HEK293 (cell line): ENCODE data around the gene ENTREP3.

ENCODE experiments used
- EGR2 ChIP-seq: fragments of 450-650 bp; formaldehyde crosslinking; IDR thresholded peaks from 2 replicates; pipeline ENCODE4 v1.5.1; 2016; ENCODE audit warnings: low read depth, missing biosample characterization, missing genetic modification characterization
- GLI4 ChIP-seq: fragments of 450-650 bp; formaldehyde crosslinking; IDR thresholded peaks from 2 replicates; pipeline ENCODE4 v1.5.1; 2016; ENCODE audit warnings: missing biosample characterization, missing genetic modification characterization
- KLF1 ChIP-seq: fragments of 450-650 bp; formaldehyde crosslinking; IDR thresholded peaks from 2 replicates; pipeline ENCODE4 v1.5.1; 2016; ENCODE audit warnings: missing biosample characterization, missing genetic modification characterization
- MZF1 ChIP-seq: fragments of 450-650 bp; formaldehyde crosslinking; IDR thresholded peaks from 2 replicates; pipeline ENCODE4 v1.5.1; 2017; ENCODE audit warnings: missing biosample characterization, missing genetic modification characterization, borderline replicate concordance
- WT1 ChIP-seq: fragments of 450-650 bp; formaldehyde crosslinking; IDR thresholded peaks from 2 replicates; pipeline ENCODE4 v1.5.1; 2016; ENCODE audit warnings: missing biosample characterization, missing genetic modification characterization
- ZFP41 ChIP-seq: fragments of 450-650 bp; formaldehyde crosslinking; IDR thresholded peaks from 2 replicates; pipeline ENCODE4 v1.5.1; 2016; ENCODE audit warnings: missing biosample characterization, missing genetic modification characterization, borderline replicate concordance
- ZIC2 ChIP-seq: fragments of 450-650 bp; formaldehyde crosslinking; IDR thresholded peaks from 2 replicates; pipeline ENCODE4 v1.5.1; 2016; ENCODE audit warnings: missing biosample characterization, missing genetic modification characterization
- ZNF138 ChIP-seq: fragments of 450-650 bp; formaldehyde crosslinking; IDR thresholded peaks from 2 replicates; pipeline ENCODE4 v1.5.1; 2016; ENCODE audit warnings: missing biosample characterization, missing genetic modification characterization, borderline replicate concordance
- ZNF248 ChIP-seq: fragments of 450-650 bp; formaldehyde crosslinking; IDR thresholded peaks from 2 replicates; pipeline ENCODE4 v1.5.1; 2017; ENCODE audit warnings: missing biosample characterization, missing genetic modification characterization
- ZNF335 ChIP-seq: fragments of 450-650 bp; formaldehyde crosslinking; conservative IDR thresholded peaks from 2 replicates; pipeline ENCODE4 v1.5.1; 2016; ENCODE audit warnings: missing biosample characterization, missing genetic modification characterization
- ZNF37A ChIP-seq: fragments of 450-650 bp; IDR thresholded peaks from 2 replicates; pipeline ENCODE4 v1.5.1; 2018; ENCODE audit warnings: missing biosample characterization, missing genetic modification characterization
- ZNF510 ChIP-seq: fragments of 450-650 bp; formaldehyde crosslinking; IDR thresholded peaks from 2 replicates; pipeline ENCODE4 v1.5.1; 2018; ENCODE audit warnings: mild to moderate bottlenecking, missing genetic modification characterization, missing biosample characterization; ENCODE audit not compliant: insufficient replicate concordance
- ZNF549 ChIP-seq: fragments of 450-650 bp; IDR thresholded peaks from 2 replicates; pipeline ENCODE4 v1.5.1; 2018; ENCODE audit warnings: missing biosample characterization, missing genetic modification characterization, mild to moderate bottlenecking, inconsistent platforms, moderate library complexity
- ZNF580 ChIP-seq: fragments of 450-650 bp; formaldehyde crosslinking; IDR thresholded peaks from 2 replicates; pipeline ENCODE4 v1.5.1; 2016; ENCODE audit warnings: missing biosample characterization, missing genetic modification characterization
- ZNF600 ChIP-seq: fragments of 450-650 bp; formaldehyde crosslinking; IDR thresholded peaks from 2 replicates; pipeline ENCODE4 v1.5.1; 2016; ENCODE audit warnings: missing biosample characterization, missing genetic modification characterization
- ZNF791 ChIP-seq: fragments of 450-650 bp; formaldehyde crosslinking; IDR thresholded peaks from 2 replicates; pipeline ENCODE4 v1.5.1; 2016; ENCODE audit warnings: missing biosample characterization, missing genetic modification characterization
- ZNF837 ChIP-seq: fragments of 450-650 bp; formaldehyde crosslinking; IDR thresholded peaks from 2 replicates; pipeline ENCODE4 v1.5.1; 2016; ENCODE audit warnings: missing biosample characterization, missing genetic modification characterization
- ZNF843 ChIP-seq: fragments of 450-650 bp; formaldehyde crosslinking; IDR thresholded peaks from 2 replicates; pipeline ENCODE4 v1.5.1; 2016; ENCODE audit warnings: missing biosample characterization, missing genetic modification characterization
- TF ChIP-seq, protein P1 (sequence below): IDR thresholded peaks from 2 replicates; pipeline ENCODE4 v1.6.1; 2011; ENCODE audit warnings: mild to moderate bottlenecking, low read depth, low read length, borderline replicate concordance
- TF ChIP-seq, protein P2 (sequence below): fragments of 450-650 bp; formaldehyde crosslinking; IDR thresholded peaks from 2 replicates; pipeline ENCODE4; 2016; ENCODE audit warnings: missing biosample characterization, missing genetic modification characterization
- TF ChIP-seq, protein P3 (sequence below): fragments of 450-650 bp; formaldehyde crosslinking; IDR thresholded peaks from 2 replicates; pipeline ENCODE4 v1.5.1; 2016; ENCODE audit warnings: missing biosample characterization, missing genetic modification characterization
- TF ChIP-seq, protein P4 (sequence below): fragments of 450-650 bp; formaldehyde crosslinking; IDR thresholded peaks from 2 replicates; pipeline ENCODE4 v1.5.1; 2017; ENCODE audit warnings: missing biosample characterization, missing genetic modification characterization
- TF ChIP-seq, protein P5 (sequence below): fragments of 450-650 bp; formaldehyde crosslinking; IDR thresholded peaks from 2 replicates; pipeline ENCODE4 v1.5.1; 2017; ENCODE audit warnings: missing biosample characterization, missing genetic modification characterization
- TF ChIP-seq, protein P6 (sequence below): fragments of 450-650 bp; formaldehyde crosslinking; IDR thresholded peaks from 2 replicates; pipeline ENCODE4 v1.5.1; 2016; ENCODE audit warnings: missing biosample characterization, missing genetic modification characterization
- TF ChIP-seq, protein P7 (sequence below): fragments of 450-650 bp; formaldehyde crosslinking; conservative IDR thresholded peaks from 2 replicates; pipeline ENCODE4 v1.5.1; 2016; ENCODE audit warnings: low read depth, missing biosample characterization, missing genetic modification characterization

ENTREP3 gene

DNA sequence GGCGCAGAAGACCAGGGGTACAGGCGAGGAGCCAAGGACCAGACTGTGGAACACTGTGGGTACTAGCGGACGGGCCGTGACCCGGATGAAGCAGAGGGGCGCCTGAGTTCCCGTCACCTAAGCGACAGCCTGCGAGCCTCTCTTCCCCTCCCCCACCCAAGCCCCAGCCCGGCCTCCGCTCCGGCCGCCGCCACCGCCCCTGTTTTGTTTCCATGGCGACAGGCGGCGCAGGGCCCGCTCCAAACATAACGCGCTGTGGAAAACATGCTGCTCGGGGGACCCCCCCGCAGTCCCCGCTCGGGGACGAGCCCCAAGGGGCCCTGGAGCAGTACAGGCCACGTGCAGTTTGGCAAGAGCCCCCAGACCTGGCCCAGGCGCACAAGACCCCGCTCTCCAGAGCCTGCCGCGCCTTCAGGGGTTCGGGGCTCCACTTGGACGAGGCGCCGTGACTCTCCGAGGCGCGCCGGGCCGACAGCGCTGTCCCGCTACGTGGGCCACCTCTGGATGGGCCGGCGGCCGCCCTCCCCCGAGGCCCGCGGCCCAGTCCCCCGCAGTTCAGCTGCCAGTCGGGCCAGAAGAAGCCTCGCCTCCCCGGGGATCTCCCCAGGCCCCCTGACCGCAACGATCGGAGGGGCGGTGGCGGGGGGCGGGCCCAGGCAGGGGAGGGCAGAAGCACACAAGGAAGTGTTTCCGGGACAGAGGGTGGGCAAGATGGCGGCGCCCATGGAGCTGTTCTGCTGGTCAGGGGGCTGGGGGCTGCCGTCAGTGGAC, 46.6 kb downstream of the ENTREP3 start, which contains the start of gene MTX1 (continued):
- TF ChIP-seq, protein P1, sequence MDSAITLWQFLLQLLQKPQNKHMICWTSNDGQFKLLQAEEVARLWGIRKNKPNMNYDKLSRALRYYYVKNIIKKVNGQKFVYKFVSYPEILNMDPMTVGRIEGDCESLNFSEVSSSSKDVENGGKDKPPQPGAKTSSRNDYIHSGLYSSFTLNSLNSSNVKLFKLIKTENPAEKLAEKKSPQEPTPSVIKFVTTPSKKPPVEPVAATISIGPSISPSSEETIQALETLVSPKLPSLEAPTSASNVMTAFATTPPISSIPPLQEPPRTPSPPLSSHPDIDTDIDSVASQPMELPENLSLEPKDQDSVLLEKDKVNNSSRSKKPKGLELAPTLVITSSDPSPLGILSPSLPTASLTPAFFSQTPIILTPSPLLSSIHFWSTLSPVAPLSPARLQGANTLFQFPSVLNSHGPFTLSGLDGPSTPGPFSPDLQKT = no peak
- TF ChIP-seq ZNF248 (tag by site-specific recombination) (no peak), ZNF335 (tag by site-specific recombination) (peak; percentile 87), ZIC2 (peak; percentile 98), ZNF549 (tag by site-specific recombination) (no peak), ZFP41 (tag by site-specific recombination) (no peak), ZNF600 (no peak), ZNF510 (tag by site-specific recombination) (no peak), ZNF37A (tag by site-specific recombination) (no peak), ZNF791 (tag by site-specific recombination) (no peak), WT1 (no peak; the same call in 1 of the 2 replicates), KLF1 (peak; percentile 79), ZNF580 (tag by site-specific recombination) (no peak), ZNF138 (tag by site-specific recombination) (no peak), GLI4 (tag by site-specific recombination) (no peak), ZNF843 (tag by site-specific recombination) (0 out of 2 replicates have a peak, but pooled peaks have one; percentile 25), ZNF837 (no peak), EGR2 (tag by site-specific recombination) (no peak), MZF1 (no peak)
- TF ChIP-seq, protein P2, sequence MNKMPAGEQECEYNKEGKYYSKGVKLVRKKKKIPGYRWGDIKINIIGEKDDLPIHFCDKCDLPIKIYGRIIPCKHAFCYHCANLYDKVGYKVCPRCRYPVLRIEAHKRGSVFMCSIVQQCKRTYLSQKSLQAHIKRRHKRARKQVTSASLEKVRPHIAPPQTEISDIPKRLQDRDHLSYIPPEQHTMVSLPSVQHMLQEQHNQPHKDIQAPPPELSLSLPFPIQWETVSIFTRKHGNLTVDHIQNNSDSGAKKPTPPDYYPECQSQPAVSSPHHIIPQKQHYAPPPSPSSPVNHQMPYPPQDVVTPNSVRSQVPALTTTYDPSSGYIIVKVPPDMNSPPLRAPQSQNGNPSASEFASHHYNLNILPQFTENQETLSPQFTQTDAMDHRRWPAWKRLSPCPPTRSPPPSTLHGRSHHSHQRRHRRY (tag by site-specific recombination) = no peak
- TF ChIP-seq, protein P3, sequence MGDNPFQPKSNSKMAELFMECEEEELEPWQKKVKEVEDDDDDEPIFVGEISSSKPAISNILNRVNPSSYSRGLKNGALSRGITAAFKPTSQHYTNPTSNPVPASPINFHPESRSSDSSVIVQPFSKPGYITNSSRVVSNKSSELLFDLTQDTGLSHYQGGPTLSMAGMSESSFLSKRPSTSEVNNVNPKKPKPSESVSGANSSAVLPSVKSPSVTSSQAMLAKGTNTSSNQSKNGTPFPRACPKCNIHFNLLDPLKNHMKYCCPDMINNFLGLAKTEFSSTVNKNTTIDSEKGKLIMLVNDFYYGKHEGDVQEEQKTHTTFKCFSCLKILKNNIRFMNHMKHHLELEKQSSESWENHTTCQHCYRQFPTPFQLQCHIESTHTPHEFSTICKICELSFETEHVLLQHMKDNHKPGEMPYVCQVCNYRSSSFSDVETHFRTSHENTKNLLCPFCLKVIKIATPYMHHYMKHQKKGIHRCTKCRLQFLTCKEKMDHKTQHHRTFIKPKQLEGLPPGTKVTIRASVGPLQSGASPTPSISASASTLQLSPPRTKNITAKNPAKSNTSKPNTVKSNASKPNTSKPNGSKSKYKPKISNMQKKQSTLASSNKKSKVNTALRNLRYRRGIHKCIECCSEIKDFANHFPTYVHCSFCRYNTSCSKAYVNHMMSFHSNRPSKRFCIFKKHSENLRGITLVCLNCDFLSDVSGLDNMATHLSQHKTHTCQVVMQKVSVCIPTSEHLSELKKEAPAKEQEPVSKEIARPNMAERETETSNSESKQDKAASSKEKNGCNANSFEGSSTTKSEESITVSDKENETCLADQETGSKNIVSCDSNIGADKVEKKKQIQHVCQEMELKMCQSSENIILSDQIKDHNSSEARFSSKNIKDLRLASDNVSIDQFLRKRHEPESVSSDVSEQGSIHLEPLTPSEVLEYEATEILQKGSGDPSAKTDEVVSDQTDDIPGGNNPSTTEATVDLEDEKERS (tag by site-specific recombination) = no peak
- TF ChIP-seq, protein P4, sequence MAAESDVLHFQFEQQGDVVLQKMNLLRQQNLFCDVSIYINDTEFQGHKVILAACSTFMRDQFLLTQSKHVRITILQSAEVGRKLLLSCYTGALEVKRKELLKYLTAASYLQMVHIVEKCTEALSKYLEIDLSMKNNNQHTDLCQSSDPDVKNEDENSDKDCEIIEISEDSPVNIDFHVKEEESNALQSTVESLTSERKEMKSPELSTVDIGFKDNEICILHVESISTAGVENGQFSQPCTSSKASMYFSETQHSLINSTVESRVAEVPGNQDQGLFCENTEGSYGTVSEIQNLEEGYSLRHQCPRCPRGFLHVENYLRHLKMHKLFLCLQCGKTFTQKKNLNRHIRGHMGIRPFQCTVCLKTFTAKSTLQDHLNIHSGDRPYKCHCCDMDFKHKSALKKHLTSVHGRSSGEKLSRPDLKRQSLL (tag by site-specific recombination) = no peak; the same call in none of the 2 replicates
- TF ChIP-seq, protein P5, sequence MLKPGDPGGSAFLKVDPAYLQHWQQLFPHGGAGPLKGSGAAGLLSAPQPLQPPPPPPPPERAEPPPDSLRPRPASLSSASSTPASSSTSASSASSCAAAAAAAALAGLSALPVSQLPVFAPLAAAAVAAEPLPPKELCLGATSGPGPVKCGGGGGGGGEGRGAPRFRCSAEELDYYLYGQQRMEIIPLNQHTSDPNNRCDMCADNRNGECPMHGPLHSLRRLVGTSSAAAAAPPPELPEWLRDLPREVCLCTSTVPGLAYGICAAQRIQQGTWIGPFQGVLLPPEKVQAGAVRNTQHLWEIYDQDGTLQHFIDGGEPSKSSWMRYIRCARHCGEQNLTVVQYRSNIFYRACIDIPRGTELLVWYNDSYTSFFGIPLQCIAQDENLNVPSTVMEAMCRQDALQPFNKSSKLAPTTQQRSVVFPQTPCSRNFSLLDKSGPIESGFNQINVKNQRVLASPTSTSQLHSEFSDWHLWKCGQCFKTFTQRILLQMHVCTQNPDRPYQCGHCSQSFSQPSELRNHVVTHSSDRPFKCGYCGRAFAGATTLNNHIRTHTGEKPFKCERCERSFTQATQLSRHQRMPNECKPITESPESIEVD (tag by site-specific recombination) = no peak
- TF ChIP-seq, protein P6, sequence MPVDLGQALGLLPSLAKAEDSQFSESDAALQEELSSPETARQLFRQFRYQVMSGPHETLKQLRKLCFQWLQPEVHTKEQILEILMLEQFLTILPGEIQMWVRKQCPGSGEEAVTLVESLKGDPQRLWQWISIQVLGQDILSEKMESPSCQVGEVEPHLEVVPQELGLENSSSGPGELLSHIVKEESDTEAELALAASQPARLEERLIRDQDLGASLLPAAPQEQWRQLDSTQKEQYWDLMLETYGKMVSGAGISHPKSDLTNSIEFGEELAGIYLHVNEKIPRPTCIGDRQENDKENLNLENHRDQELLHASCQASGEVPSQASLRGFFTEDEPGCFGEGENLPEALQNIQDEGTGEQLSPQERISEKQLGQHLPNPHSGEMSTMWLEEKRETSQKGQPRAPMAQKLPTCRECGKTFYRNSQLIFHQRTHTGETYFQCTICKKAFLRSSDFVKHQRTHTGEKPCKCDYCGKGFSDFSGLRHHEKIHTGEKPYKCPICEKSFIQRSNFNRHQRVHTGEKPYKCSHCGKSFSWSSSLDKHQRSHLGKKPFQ = no peak; the same call in 1 of the 2 replicates
- TF ChIP-seq, protein P7, sequence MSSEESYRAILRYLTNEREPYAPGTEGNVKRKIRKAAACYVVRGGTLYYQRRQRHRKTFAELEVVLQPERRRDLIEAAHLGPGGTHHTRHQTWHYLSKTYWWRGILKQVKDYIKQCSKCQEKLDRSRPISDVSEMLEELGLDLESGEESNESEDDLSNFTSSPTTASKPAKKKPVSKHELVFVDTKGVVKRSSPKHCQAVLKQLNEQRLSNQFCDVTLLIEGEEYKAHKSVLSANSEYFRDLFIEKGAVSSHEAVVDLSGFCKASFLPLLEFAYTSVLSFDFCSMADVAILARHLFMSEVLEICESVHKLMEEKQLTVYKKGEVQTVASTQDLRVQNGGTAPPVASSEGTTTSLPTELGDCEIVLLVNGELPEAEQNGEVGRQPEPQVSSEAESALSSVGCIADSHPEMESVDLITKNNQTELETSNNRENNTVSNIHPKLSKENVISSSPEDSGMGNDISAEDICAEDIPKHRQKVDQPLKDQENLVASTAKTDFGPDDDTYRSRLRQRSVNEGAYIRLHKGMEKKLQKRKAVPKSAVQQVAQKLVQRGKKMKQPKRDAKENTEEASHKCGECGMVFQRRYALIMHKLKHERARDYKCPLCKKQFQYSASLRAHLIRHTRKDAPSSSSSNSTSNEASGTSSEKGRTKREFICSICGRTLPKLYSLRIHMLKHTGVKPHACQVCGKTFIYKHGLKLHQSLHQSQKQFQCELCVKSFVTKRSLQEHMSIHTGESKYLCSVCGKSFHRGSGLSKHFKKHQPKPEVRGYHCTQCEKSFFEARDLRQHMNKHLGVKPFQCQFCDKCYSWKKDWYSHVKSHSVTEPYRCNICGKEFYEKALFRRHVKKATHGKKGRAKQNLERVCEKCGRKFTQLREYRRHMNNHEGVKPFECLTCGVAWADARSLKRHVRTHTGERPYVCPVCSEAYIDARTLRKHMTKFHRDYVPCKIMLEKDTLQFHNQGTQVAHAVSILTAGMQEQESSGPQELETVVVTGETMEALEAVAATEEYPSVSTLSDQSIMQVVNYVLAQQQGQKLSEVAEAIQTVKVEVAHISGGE (tag by site-specific recombination) = peak; percentile 77; the same call in 1 of the 2 replicates
